H9 (cell line): ENCODE measurements around the gene MYL3. TPM values are rescaled to one million over a fixed set of nuclear protein-coding genes. Genes with fewer than 3 reads are reported as not detected.

Source experiments
- DNase-seq: peaks from one replicate; pipeline ENCODE4 v3.0.0-alpha.2; 2017
- H2AFZ ChIP-seq: one replicate; pipeline ENCODE4 v1.6.1; 2013; ENCODE audit warnings: mild to moderate bottlenecking, low read length, control low read depth, moderate library complexity
- H2AK5ac ChIP-seq: 2 replicates; pipeline ENCODE4 v1.6.1; 2013; ENCODE audit warnings: low read length, control low read depth, mixed read lengths; ENCODE audit not compliant: insufficient read length
- H2BK120ac ChIP-seq: one replicate; pipeline ENCODE4 v1.6.1; 2013; ENCODE audit warnings: low read depth, mild to moderate bottlenecking, low read length, control low read depth, inconsistent platforms; ENCODE audit not compliant: poor library complexity, severe bottlenecking
- H2BK12ac ChIP-seq: 2 replicates; pipeline ENCODE4 v1.6.1; 2013; ENCODE audit warnings: low read length, control low read depth, mixed read lengths, low read depth; ENCODE audit not compliant: insufficient read length
- H2BK15ac ChIP-seq: 2 replicates; pipeline ENCODE4 v1.6.1; 2013; ENCODE audit warnings: low read depth, low read length, control low read depth
- H2BK20ac ChIP-seq: one replicate; pipeline ENCODE4 v1.6.1; 2013; ENCODE audit warnings: low read depth, mild to moderate bottlenecking, low read length, control low read depth, inconsistent platforms; ENCODE audit not compliant: poor library complexity, severe bottlenecking
- H2BK5ac ChIP-seq: 2 replicates; pipeline ENCODE4 v1.6.1; 2013; ENCODE audit warnings: low read length, control low read depth, mixed read lengths; ENCODE audit not compliant: insufficient read length
- H3K14ac ChIP-seq: 2 replicates; pipeline ENCODE4 v1.6.1; 2013; ENCODE audit warnings: low read length, control low read depth; ENCODE audit not compliant: insufficient read depth
- H3K18ac ChIP-seq: 2 replicates; pipeline ENCODE4 v1.6.1; 2013; ENCODE audit warnings: low read depth, mild to moderate bottlenecking, mixed read lengths, low read length, control low read depth; ENCODE audit not compliant: insufficient read length
- H3K23ac ChIP-seq: 2 replicates; pipeline ENCODE4 v1.6.1; 2013; ENCODE audit warnings: low read length, control low read depth, mixed read lengths, low read depth; ENCODE audit not compliant: insufficient read length
- H3K23me2 ChIP-seq: 2 replicates; pipeline ENCODE4 v1.6.1; 2013; ENCODE audit warnings: low read depth, mild to moderate bottlenecking, mixed read lengths, low read length, control low read depth; ENCODE audit not compliant: insufficient read length, poor library complexity, severe bottlenecking
- H3K27ac ChIP-seq: 2 replicates; pipeline ENCODE4 v1.5.1; 2013; ENCODE audit warnings: low read length, control low read depth, mixed read lengths, low read depth; ENCODE audit not compliant: insufficient read length
- H3K27me3 ChIP-seq: 2 replicates; pipeline ENCODE4 v1.6.1; 2013; ENCODE audit warnings: low read length, control low read depth, inconsistent platforms; ENCODE audit not compliant: insufficient read depth
- H3K4ac ChIP-seq: 2 replicates; pipeline ENCODE4 v1.6.1; 2013; ENCODE audit warnings: low read depth, mild to moderate bottlenecking, control low read depth, inconsistent platforms, low read length, moderate library complexity
- H3K4me1 ChIP-seq: 2 replicates; pipeline ENCODE4 v1.6.1; 2013; ENCODE audit warnings: low read length, control low read depth, inconsistent platforms; ENCODE audit not compliant: insufficient read depth
- H3K4me2 ChIP-seq: 2 replicates; pipeline ENCODE4 v1.6.1; 2013; ENCODE audit warnings: low read length, control low read depth, mixed read lengths; ENCODE audit not compliant: insufficient read length, insufficient read depth
- H3K56ac ChIP-seq: 2 replicates; pipeline ENCODE4 v1.6.1; 2013; ENCODE audit warnings: low read depth, mild to moderate bottlenecking, mixed read lengths, low read length, control low read depth; ENCODE audit not compliant: insufficient read length
- H3K79me1 ChIP-seq: 2 replicates; pipeline ENCODE4 v1.6.1; 2013; ENCODE audit warnings: low read depth, mild to moderate bottlenecking, moderate library complexity, low read length, control low read depth, inconsistent platforms; ENCODE audit not compliant: insufficient read depth, poor library complexity, severe bottlenecking
- H3K79me2 ChIP-seq: 2 replicates; pipeline ENCODE4 v1.6.1; 2013; ENCODE audit warnings: low read length, control low read depth, inconsistent platforms; ENCODE audit not compliant: insufficient read depth
- H3K9ac ChIP-seq: 2 replicates; pipeline ENCODE4 v1.6.1; 2013; ENCODE audit warnings: low read length, control low read depth, mixed read lengths; ENCODE audit not compliant: insufficient read length; ENCODE audit errors: extremely low read depth
- H3K9me3 ChIP-seq: one replicate; pipeline ENCODE4 v1.6.1; 2013; ENCODE audit warnings: low read depth, low read length, inconsistent platforms; ENCODE audit not compliant: control insufficient read depth
- H3T11ph ChIP-seq: one replicate; pipeline ENCODE4 v1.6.1; 2013; ENCODE audit warnings: mild to moderate bottlenecking, low read length, control low read depth, inconsistent platforms
- H4K20me1 ChIP-seq: one replicate; pipeline ENCODE4 v1.6.1; 2013; ENCODE audit not compliant: control insufficient read depth, insufficient read length, insufficient read depth
- H4K5ac ChIP-seq: 2 replicates; pipeline ENCODE4 v1.6.1; 2013; ENCODE audit warnings: low read depth, mild to moderate bottlenecking, mixed read lengths, low read length, control low read depth; ENCODE audit not compliant: insufficient read length
- H4K8ac ChIP-seq: replicated peaks from 2 replicates; pipeline ENCODE4 v1.6.1; 2013; ENCODE audit warnings: low read length, control low read depth, mixed read lengths, low read depth; ENCODE audit not compliant: insufficient read length
- H4K91ac ChIP-seq: 2 replicates; pipeline ENCODE4 v1.6.1; 2013; ENCODE audit warnings: low read depth, mild to moderate bottlenecking, moderate library complexity, mixed read lengths, low read length, control low read depth; ENCODE audit not compliant: insufficient read length
- H3K27ac Mint-ChIP-seq, 3 experiments: 2 replicates in 2 of 3; 3 replicates in 1 of 3; pipeline ENCODE4 v1.8.0; 2020 to 2021; ENCODE audit warnings: mixed read lengths in 3 of 3, mild to moderate bottlenecking in 1 of 3, moderate library complexity in 1 of 3
- H3K27me3 Mint-ChIP-seq: 2 replicates; pipeline ENCODE4 v1.8.0; 2021; ENCODE audit warnings: low read depth, mild to moderate bottlenecking, moderate library complexity, mixed read lengths
- H3K36me3 Mint-ChIP-seq, 3 experiments: 2 replicates in 2 of 3; 3 replicates in 1 of 3; pipeline ENCODE4 v1.8.0; 2020 to 2021; ENCODE audit warnings: low read depth in 3 of 3, mixed read lengths in 3 of 3; ENCODE audit not compliant: insufficient read depth in 1 of 3
- H3K4me1 Mint-ChIP-seq, 2 experiments: 2 replicates each; pipeline ENCODE4 v1.8.0; 2020; ENCODE audit warnings: mixed read lengths in 2 of 2
- H3K4me3 Mint-ChIP-seq, 2 experiments: 2 replicates in 1 of 2; 3 replicates in 1 of 2; pipeline ENCODE4 v1.8.0; 2020 to 2021; ENCODE audit warnings: mild to moderate bottlenecking in 2 of 2, mixed read lengths in 2 of 2, moderate library complexity in 1 of 2
- H3K9me3 Mint-ChIP-seq, 2 experiments: 2 replicates in 1 of 2; 3 replicates in 1 of 2; pipeline ENCODE4 v1.8.0; 2020; ENCODE audit warnings: mild to moderate bottlenecking in 2 of 2, mixed read lengths in 2 of 2, moderate library complexity in 1 of 2
- CTCF ChIP-seq: fragments of 200-600 bp; sonication (generic); conservative IDR thresholded peaks from 3 replicates; pipeline ENCODE4 v1.8.0; 2021; ENCODE audit warnings: antibody characterized with exemption, mild to moderate bottlenecking
- WGBS: extraction: QIAGEN DNeasy Blood & Tissue Kit; methylation state at CpG from one replicate; pipeline ENCODE4 v1.1.7; 2013; ENCODE audit warnings: missing lambda C conversion rate, low lambda C conversion rate, mixed read lengths; ENCODE audit not compliant: insufficient read length; ENCODE audit errors: extremely low coverage; 5-methylcytosine and 5-hydroxymethylcytosine counted together
- total RNA-seq: library from RNA; stranded (reverse); gene quantifications from 2 replicates; pipeline ENCODE4 v1.2.1, GENCODE V29; 2021

Gene MYL3
- total RNA-seq, 1 experiment from 2014 or later: 0.24 TPM

- Histone ChIP-seq H3K4me2 (no peak overlapping the region), H4K8ac (no peak overlapping the region), H2BK20ac (no peak overlapping the region), H2AK5ac (no peak overlapping the region), H3K79me2 (no peaks in the 10 kb centered on the region), H3K9ac (no peak overlapping the region), H3K4me1 (no peaks in the 10 kb centered on the region), H2AFZ (no peak overlapping the region), H3K27ac (no peak overlapping the region), H3K23me2 (no peaks in the 10 kb centered on the region), H2BK120ac (no peak overlapping the region), H3K56ac (no peak overlapping the region), H2BK5ac (no peak overlapping the region), H3K27me3 (no peaks in the 10 kb centered on the region; the same call in 1 of the 2 replicates), H3K4ac (no peak overlapping the region), H3K14ac (no peak overlapping the region; the same call in 1 of the 2 replicates), H4K91ac (no peak overlapping the region), H3K9me3 (no peaks in the 10 kb centered on the region), H4K20me1 (no peaks in the 10 kb centered on the region), H3K23ac (no peak overlapping the region), H4K5ac (no peak overlapping the region), H3K18ac (no peak overlapping the region), H3T11ph (no peak overlapping the region), H2BK15ac (no peak overlapping the region), H2BK12ac (no peak overlapping the region), H3K79me1 (no peaks in the 10 kb centered on the region)
- H3K4me3 Mint-ChIP-seq: no peak overlapping the region; a peak in 1 of 5 replicates
- no CpG with 5 or more reads among the region's 71 CpGs for WGBS
- no peak for DNase-seq
- H3K27ac Mint-ChIP-seq: no peak overlapping the region
- no peaks in the 10 kb centered on the region; a peak in 1 of 4 replicates for H3K4me1 Mint-ChIP-seq
- no peak for TF ChIP-seq CTCF
- H3K9me3 Mint-ChIP-seq: no peaks in the 10 kb centered on the region; a peak in 1 of 5 replicates
- H3K27me3 Mint-ChIP-seq: peaks cover 30% of the 10 kb centered on the region
- H3K36me3 Mint-ChIP-seq: no peaks in the 10 kb centered on the region
Observed at GRCh38 chr3:46898321-46899150, 35.3 kb upstream of the MYL3 start.
